HS-5 (cell line): Measurements from ENCODE around the gene TBC1D12.
"Not testable (repeated sequence)": the region's sequence is repeated elsewhere in the genome, so short reads cannot be mapped to it uniquely, and the experiment has no call there.

ENCODE experiments used
- DNase-seq: peaks from one replicate; pipeline ENCODE4 v3.0.0-alpha.2; 2012; ENCODE audit warnings: low read depth

TBC1D12 gene

GRCh38 chr10:94456942-94457341, 54.6 kb downstream of the TBC1D12 start:
- DNase-seq, result no peak

GRCh38 chr10:94459385-94459784, 57.0 kb downstream of the TBC1D12 start:
- no peak for DNase-seq

GRCh38 chr10:94461503-94461902, 59.2 kb downstream of the TBC1D12 start:
- DNase-seq, result no peak

- DNase-seq, result no peak
Observed at GRCh38 chr10:94462130-94462529, 59.8 kb downstream of the TBC1D12 start.

DNA sequence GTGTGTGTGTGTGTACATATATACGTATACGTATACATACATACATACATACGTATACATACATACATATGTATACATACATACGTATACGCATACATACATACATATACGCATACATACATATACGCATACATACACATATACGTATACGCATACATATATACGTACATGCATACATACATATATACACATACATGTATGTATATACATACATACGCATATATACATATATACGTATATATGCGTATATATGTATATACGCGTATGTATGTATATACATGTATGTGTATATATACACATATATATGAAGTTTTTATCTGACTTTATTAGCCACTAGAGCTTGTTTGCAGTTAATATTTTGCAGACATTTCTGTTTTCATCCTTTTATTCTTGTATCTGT, 63.3 kb downstream of the TBC1D12 start:
- DNase-seq, result no peak

GRCh38 chr10:94481410-94481809, 79.1 kb downstream of the TBC1D12 start:
- DNase-seq, result no peak

GRCh38 chr10:94483970-94484369, 81.6 kb downstream of the TBC1D12 start:
- DNase-seq, result no peak

DNA sequence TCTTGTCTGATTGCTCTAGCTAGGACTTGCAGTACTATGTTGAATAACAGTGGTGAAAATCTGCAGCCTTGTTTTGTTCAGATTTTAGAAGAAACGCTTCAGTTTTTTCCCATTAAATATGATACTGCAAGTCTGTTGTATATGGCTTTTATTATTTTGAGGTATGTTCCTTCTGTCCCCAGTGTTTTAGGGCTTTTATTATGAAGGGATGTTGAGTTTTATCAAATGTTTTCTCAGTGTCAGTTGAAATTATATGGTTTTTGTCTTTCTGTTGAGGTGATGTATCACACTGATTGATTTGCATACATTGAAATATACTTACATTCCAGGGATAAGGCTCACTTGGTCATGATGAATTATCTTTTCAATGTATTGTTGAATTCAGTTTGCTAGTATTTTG, 82.8 kb downstream of the TBC1D12 start:
- DNase-seq, result no peak

DNA sequence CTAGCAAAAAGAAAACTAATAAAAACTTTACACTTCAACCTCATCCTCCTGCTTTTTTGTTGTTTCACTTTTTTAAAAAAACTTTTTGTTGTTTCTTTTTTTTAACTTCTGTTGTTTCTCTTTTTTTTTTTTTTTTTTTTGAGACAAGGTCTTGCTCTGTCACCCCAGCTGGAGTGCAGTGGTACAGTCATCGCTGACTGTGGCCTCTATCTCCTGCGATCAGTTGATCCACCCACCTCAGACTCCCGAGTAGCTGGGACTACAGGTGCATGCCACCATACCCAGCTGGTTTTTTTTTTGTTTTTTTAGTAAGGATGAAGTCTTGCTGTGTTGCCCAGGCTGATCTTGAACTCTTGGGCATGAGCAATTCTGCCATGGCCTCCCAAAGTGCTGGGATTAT, 85.2 kb downstream of the TBC1D12 start:
- no peak for DNase-seq

DNA sequence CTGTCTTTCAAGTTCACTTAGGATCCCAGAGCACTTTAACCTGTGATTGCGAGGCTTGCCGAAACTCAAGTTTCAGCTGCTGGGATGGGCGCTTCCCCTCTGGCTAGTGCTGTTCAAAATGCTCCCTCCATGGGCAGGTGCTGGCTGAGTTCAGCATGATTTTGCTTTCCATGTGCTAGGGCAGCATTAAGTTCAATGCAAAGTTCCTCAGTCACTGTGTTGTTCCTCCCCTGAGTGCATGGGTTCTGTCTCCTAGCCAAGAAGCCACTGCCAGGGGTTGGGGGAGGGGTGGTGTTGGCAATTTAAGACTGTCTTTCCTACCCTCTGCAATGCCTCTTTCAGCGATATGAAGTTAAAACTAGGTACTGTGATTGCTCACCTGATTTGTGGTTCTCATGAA, 86.8 kb downstream of the TBC1D12 start:
- DNase-seq, result no peak

GRCh38 chr10:94489976-94490788, 87.8 kb downstream of the TBC1D12 start:
- DNase-seq, result no peak

DNA sequence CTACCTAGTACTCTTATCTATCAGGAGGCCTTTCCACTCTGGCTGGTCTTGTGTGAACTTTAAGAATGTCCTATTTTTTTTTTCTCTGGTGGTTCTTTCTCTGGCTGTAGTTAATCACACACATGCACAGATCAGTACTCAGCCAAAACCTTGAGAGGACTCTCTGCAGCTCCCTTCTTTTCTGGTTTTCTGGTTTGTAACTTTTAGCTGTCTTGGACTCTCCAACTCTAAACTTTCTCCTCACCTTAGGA, 88.4 kb downstream of the TBC1D12 start:
- DNase-seq, result no peak

DNA sequence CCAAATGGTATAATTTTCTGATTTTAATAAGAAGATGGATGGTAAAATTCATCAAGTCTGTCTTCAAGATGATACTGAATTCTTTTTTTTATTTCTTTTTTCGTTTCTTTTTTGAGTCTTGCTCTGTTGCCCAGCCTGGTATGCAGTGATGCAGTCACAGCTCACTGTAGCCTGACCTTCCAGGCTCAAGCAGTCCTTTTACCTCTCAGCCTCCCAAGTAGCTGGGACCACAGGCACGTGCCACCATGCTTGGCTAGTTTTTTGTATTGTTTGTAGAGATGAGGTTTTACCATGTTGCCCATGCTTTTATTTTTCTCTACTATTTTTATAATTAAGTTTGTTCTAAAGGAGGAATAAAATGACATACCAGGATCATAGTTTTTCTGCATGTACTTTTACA, 91.1 kb downstream of the TBC1D12 start:
- no peak for DNase-seq

DNA sequence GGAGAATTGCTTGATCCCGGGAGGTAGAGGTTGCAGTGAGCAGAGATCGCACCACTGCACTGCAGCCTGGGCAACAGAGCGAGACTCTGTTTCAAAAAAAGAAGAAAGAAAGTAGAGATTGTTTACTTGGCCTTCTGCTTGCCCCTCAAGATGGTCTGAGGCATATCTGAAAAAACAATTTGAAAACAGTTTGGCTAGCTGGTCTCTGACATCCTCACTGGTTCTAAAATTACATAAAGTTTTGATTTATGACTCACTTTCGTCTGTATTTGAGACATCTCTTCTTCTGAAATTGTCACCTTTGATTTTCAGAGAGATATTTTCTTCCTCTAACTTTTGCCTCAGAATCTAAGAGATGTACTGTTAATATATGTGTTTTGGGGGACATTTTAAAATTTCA, 93.7 kb downstream of the TBC1D12 start:
- peak; percentile 4 for DNase-seq

DNA sequence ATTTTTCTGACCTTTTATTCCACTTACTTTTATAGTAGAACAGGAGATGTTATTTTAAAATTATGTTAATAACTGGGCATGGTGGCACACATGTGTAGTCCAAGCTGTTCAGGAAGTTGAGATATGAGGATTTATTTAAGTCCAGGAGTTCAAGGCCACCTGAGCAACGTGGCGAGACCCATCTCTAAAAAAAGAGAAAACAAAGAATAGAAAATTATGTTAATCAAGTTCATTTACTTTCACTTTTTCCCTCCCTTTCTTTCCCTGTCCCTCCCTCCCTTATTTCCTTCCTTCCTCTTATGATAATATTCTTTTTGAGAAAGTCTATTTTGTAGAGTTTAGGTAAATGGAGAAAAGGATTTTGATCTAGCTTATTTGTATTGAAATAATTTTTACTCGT, 94.3 kb downstream of the TBC1D12 start:
- no peak for DNase-seq

DNA sequence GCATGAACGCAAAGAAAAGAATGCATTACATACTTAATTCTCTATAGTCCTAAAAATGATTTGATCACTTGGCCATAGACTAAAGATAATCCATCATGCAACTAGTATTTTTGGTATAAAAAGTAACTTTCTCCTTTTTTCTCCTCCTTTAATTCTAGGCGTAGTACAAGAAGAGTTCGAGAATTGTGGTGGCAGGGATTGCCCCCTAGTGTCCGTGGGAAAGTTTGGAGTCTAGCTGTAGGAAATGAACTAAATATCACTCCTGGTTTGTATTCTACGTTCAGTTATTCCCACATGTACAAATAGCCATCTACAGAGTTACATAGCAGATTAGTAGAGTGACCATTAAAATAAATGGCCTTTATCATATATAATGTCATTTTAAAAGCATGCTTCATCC, 97.7 kb downstream of the TBC1D12 start:
- DNase-seq, result no peak

- no peak for DNase-seq
Observed at GRCh38 chr10:94521276-94522250, 119.2 kb downstream of the TBC1D12 start.

- peak; percentile 9 for DNase-seq
Observed at GRCh38 chr10:94524146-94524545, 121.8 kb downstream of the TBC1D12 start.

GRCh38 chr10:94524711-94525110, 122.4 kb downstream of the TBC1D12 start:
- no peak for DNase-seq

GRCh38 chr10:94531550-94531949, 129.2 kb downstream of the TBC1D12 start:
- DNase-seq, result not testable (repeated sequence)

DNA sequence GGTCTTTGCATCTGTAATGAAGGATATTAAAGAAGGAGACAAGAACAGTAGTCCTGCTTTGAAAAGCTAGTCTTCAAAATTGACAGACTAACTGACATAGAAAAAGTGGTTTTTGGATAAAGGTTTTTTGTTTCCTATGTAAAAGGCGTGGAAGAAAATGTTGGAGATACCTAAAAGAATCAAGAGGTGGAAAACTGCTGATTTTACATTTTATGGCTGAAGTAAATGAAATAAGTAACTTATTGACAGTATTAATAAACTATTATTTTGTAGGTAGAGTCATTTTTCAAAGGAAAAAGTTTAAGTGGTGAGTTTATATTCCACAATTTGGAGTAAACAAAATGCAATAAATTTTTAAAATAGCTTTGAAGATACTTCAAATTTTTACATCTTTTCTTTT, 130.7 kb downstream of the TBC1D12 start:
- DNase-seq, result no peak

- DNase-seq, result not testable (repeated sequence)
Observed at GRCh38 chr10:94542282-94542681, 139.9 kb downstream of the TBC1D12 start.

GRCh38 chr10:94545391-94546048, 143.2 kb downstream of the TBC1D12 start, which contains the start of gene HELLS:
Gene HELLS, plus strand, starts transcription at chr10:94545788. Its CDS starts 134 bp downstream, at chr10:94545922.
- DNase-seq, result peak; percentile 69
